Caki2 (cell line): Measurements from ENCODE around the gene HGS. TPM values are rescaled to one million over a fixed set of nuclear protein-coding genes. Genes with fewer than 3 reads are reported as not detected.
A peak's percentile ranks its signal among the peaks of the same experiment; 100 is the strongest.

ENCODE experiments used
- DNase-seq: peaks from one replicate; pipeline ENCODE4 v3.0.0-alpha.2; 2015; ENCODE audit warnings: low read depth
- in situ Hi-C: cut with HindIII; loops from 2 replicates; pipeline ENCODE4 v1.10.0; 2016; ENCODE audit warnings: low sequenced_read_pairs, low pct_unique_long_range_greater_than_20kb, mixed read lengths
- total RNA-seq: library from RNA; depleted of rRNA; stranded (reverse); fragments of >200 nt; shearing (Covaris generic); gene quantifications from 2 replicates; pipeline ENCODE4 v1.2.3, GENCODE V29; 2014; ENCODE audit warnings: low replicate concordance

HGS gene
- total RNA-seq, 1 experiment from 2014 or later = 87.1 TPM

DNA sequence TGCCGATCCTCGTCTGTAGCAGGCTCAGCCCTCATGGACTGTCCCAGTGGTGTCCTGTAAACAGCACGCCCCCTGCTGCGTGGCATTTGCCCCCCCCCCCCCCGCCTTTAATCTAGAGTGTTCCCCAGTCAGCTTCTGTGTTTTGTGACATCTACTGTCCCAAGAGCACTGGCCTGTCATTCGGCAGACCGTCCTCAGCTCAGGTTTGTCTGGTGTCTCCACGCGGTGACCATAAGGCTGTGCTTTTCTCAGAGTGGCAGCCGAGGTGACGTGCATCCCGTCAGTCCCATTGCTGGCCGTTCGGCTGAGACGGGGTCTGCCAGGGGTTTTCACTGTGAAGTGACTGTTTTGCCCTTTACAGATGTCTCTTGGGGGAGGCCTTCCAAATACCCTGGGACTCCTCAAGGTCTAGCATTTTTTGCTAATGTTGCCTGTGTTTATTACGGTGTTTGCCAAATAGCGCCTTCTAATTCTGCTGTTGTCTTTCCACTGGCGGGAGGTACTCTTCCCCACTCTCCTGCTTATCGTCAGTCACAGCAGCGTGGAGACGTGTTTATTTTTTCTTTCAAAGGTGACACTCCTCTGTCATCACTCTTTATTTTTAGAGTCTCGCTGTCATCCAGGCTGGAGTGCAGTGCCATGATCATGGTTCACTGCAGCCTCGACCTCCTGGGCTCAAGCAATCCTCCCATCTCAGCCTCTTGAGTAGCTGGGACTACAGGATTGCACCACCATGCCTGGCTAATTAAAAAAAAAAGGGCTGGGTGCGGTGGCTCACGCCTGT is 13.6 kb downstream of the HGS start:
- in situ Hi-C loops = no loop called here
- DNase-seq = no peak

DNA sequence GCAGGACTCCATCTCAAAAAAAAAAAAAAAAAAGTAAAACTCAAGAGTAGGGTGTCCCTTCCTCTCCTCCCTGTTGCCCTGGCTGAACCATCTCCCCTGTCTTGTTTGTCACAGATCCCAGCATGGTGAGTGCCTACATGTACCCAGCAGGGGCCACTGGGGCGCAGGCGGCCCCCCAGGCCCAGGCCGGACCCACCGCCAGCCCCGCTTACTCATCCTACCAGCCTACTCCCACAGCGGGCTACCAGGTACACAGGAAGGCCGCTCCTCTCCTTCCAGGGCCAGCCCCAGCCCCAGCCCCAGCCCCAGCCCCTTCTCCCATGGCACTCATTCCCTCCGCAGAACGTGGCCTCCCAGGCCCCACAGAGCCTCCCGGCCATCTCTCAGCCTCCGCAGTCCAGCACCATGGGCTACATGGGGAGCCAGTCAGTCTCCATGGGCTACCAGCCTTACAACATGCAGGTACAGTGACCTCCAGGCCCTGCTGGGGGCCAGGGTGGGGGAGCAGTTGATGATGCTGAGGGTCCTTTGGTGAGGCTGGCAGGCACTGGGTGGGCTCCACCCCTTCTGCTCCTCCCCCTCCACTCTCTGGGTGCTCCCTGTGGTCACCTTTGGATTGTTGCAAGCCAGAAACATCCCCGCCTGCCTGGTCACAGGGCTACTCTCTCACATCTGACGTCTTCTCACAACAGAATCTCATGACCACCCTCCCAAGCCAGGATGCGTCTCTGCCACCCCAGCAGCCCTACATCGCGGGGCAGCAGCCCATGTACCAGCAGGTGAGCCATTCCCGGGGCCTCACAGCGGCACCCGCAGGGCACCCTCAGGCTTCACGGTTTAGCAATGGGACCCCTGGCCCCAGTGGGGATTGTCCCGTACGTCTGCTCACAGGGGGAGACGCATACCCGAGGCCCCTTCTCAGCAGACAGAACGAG is 16.8 kb downstream of the HGS start:
- DNase-seq = no peak
- in situ Hi-C loops = no loop called here

DNA sequence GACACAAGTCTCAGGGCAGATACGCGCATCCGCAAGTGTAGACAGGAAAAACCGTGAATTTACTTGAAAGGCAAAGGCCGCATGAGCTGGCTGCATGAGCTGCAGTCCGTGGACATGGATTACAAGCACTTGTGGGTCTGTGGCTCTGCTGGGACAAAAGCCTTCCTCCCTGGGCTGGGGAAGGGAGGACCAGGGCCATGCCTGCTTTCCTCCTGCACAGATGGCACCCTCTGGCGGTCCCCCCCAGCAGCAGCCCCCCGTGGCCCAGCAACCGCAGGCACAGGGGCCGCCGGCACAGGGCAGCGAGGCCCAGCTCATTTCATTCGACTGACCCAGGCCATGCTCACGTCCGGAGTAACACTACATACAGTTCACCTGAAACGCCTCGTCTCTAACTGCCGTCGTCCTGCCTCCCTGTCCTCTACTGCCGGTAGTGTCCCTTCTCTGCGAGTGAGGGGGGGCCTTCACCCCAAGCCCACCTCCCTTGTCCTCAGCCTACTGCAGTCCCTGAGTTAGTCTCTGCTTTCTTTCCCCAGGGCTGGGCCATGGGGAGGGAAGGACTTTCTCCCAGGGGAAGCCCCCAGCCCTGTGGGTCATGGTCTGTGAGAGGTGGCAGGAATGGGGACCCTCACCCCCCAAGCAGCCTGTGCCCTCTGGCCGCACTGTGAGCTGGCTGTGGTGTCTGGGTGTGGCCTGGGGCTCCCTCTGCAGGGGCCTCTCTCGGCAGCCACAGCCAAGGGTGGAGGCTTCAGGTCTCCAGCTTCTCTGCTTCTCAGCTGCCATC is 17.7 kb downstream of the HGS start:
- in situ Hi-C loops = no loop called here
- peak; percentile 16 for DNase-seq

DNA sequence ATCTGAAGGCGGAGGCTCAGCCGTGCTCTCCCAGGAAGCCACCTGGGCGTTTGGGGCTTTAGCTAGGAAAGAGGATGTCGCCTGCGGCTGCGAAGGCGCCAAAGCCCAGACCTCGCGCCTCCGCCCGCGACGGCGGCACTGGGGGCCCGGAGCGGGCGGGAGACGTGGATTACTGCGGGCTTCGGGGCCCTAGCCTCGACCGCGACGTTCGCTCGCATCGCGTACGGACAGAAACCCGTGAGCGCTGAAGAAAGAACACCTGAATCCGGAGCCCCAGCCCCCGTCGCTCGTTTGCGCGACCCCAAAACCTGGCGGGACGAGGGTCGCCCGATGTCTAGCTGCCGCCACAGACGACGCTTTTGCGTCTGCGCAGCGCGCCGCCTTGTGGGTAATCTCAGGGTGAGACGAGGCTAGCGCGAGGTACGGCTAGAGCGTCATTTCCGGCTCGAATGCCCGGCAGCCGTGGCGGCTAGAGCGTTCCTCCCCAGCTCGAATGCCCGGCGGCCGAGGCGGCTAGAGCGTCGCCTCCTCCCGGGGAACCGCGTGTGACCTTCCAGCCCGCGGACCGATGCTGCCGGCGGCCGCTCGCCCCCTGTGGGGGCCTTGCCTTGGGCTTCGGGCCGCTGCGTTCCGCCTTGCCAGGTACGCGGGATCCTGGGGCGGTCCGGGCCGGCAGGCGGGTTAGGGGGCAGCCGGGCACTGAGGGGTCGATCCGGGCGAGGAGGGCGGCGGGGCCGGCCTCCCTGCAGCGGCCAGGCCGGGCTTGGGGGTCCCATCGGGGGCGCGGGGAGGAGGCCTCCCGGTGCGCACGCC is 19.3 kb downstream of the HGS start, which contains the start of gene MRPL12:
Gene MRPL12 (plus strand): TSS at position 434 of the 813 bp plus-strand sequence. CDS start 135 bp downstream, at position 569.
- DNase-seq = peak; percentile 80
- in situ Hi-C loops = no loop called here

DNA sequence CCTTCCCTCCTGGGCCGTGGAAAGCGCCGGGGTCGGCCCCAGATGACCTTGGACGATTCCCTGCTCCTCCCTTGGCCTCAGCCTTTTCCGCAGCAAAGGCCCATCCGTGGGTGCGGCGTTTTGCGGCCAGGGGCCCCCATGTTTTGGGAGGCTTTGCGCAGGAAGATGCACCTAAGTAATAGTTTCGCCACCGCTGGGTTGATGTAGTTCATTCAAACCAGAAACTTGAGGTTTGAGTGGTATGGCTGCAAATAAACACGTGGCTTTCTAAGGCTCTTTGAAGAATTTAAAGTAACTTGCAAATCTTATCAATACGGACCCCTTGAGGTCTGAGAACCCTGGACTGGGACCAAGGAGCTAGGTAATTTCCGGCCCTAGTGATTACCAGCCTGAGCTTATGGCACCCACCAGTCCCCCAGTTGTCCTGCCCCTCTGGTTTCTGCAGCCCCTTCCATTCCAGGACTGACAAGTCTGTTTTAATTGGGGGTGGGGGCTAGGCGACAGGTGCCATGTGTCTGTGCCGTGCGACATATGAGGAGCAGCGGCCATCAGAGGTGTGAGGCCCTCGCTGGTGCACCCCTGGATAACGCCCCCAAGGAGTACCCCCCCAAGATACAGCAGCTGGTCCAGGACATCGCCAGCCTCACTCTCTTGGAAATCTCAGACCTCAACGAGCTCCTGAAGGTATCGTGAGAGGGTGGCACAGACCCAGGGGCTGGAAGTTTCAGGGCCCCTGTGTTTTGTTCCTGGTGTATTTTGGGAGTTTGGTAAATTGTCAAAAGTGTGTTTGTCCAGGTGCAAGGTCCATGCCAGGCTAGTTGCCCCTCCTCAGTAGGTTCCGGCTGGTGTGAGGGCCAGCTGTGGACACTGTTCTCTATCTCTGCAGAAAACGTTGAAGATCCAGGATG is 20.2 kb downstream of the HGS start:
- DNase-seq = no peak
- in situ Hi-C loops = no loop called here

DNA sequence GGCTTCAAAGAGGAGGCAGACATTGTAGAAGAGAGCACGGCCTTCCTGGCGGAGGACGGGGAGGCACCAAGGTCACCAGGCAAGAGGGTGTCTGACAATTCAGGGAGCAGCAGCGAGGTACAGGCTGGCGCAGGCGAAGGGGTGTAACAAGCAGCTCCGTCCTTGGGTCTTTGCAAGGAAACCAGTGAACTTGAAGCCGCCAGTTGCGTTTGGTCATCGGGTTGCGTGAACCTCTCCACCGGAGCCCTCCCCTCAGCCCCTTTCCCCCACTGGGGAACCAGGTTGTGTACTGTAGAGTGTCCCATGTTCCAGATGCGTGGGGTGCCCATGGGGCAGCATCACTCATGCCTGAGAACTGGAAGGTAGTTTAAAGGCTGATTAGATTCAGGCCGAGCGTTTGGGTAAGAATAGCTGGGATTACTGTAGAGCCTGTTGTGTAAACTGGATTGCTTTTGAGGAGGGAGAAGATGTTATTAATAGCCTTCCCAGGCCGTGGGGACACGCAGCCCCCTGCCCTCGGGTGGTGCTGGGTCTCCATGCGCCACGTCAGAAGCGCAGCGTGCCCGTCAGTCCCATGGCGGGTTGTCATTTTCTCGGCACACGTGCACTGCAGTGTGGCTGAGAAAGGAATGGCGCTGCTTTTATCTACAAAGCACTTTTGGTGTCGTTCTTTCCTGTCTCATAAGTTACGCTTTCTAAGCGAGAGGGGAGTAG is 21.9 kb downstream of the HGS start:
- no peak for DNase-seq
- in situ Hi-C loops = no loop called here

DNA sequence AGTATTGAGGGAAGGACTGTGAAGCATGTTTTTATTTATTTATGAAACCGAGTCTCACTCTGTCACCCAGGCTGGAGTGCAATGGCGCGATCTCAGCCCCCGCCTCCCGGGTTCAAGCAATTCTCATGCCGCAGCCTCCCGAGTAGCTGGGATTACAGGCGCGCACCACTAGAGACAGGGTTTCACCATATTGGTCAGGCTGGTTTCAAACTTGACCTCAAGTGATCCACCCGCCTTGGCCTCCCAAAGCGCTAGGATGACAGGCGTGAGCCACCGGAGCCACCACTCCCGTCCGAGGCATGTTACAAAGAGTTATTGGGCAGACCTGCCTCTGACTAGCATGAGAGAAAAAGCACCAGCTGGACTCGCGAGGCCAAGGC is 22.4 kb downstream of the HGS start:
- in situ Hi-C loops = no loop called here
- DNase-seq = no peak

DNA sequence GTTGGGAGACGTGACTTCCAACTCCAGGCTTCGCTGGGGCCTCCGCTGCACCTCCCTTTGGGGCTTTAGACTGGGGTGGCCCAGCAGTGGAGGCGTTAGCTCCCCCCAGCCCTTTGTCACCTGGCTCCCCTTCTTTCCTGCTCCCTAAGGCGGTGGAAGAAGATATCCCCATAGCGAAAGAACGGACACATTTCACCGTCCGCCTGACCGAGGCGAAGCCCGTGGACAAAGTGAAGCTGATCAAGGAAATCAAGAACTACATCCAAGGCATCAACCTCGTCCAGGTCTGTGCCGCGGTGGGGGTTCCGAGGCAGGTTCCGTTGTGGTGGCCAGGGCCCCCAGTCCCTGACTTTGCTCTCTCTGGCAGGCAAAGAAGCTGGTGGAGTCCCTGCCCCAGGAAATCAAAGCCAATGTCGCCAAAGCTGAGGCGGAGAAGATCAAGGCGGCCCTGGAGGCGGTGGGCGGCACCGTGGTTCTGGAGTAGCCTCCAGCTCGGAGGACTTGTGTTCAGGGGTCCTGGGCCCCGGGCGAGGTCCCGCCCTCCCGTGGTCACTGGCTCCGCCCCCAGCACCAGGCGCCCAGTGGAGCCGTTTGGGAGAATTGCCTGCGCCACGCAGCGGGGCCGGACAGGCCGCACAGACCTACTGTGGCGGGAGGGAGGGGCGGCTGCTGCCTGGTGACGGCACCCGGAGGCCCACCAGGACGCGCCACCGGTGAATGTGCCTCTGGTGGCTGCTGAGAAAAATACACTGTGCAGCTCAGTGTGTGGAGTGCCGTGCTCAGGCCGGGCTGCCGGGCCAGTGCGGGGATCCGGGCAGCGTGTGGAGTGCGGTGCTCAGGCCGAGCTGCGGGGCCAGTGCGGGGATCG is 23.2 kb downstream of the HGS start:
- in situ Hi-C loops = no loop called here
- DNase-seq = no peak

DNA sequence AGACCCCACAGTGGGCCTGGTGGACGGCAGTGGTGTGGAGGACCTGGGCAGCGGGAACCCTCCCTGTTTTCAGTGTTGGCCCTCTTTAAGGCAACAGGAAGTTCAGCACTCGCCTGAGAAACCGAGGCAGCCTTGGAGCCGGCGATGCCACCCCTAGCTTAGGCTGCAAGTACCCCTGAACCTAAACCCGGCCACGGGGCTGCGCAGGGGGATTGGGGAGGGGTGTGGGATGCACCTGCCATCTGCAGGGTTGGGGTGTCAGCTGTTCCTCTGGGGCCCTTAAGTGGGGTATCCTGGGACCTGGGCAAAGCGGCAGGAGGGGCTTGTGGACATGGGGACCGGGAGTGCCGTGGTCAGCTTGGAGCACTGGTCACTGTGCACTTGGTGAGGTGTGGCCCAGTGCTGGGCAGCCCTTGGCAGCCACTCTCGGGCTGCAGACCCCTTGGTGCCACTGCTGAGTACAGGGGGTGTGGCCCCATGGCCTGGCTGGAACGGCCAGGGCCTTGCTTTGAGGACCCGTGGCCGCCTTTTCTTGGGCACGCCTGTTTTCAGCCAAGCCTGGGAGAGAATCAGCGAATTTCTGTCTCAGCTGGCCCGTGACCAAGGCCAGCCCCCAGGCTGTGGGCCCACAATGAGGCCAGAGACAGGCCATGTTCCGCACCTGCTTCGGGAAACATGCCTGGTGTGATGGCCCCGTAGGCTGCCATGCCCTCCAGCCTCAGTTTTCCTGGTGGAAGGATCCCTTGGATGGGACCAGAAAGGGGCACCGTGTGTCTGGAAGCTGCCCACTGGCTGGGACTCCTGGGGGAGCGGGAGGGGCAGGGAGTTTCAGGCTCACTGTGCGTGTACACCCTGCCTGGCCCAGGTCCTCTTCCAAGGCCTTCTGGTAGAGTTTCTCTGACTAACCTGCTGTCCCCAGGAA is 24.2 kb downstream of the HGS start:
- DNase-seq = no peak
- in situ Hi-C loops = no loop called here

DNA sequence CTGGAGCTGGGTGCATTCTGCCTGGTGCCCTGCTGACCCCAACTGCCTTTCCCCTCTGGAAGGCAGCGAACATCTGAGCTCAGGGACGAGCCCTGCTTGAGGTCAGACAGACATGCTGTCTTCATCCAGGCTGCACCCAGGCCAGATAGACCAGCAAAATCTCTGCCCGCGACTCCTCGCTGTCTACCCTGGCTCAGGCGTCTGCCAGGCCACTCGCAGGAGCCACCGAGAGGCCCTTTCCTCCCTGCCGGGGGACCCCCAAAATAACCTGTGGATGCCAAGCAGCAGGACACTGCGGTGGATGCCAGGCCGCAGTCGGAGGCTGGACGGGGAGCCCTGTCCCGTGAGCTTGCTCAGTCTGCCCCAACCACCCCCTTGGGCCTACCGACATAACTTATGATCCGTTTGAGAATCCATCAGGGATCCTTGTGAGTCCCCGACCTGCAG is 25.0 kb downstream of the HGS start:
- DNase-seq = no peak
- in situ Hi-C loops = no loop called here

DNA sequence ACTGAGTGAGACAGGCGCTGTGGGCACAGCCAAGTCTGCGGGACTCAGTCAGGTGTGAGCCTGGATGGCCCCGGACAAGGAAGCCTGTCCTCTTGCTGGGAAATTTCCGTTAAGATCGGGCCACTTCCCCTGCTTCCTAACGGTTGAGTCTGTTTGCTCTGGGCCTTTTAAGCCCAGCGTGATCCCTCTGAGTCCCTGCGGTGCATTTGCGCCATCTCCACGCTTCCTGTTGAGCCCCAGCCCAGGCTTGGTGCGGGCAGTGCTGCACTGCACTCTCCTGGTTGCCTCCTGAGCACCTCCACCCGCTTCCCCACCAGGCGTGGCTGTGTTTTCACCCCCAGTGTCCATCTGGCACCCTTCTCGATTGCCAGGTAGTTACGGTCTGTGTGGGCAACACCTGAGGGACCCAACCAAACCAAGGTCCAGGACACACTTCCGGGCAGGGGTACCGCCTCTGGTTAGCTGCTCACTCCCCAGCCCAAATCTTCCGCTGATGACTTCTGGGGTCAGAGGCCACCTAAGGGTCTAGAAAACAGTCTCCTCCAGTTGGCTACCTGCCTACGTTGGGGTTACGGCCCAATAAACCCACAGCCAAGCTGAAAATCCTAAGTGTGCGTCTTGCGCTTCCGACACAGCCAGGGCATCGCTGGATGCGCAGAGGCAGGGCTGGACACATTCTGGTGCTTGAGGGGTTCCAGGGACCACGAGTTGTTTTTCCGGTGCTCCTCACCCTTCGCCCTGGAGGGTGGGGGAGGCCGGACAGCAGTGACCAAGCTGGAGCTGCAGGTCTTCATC is 26.9 kb downstream of the HGS start:
- DNase-seq = no peak
- in situ Hi-C loops = no loop called here

DNA sequence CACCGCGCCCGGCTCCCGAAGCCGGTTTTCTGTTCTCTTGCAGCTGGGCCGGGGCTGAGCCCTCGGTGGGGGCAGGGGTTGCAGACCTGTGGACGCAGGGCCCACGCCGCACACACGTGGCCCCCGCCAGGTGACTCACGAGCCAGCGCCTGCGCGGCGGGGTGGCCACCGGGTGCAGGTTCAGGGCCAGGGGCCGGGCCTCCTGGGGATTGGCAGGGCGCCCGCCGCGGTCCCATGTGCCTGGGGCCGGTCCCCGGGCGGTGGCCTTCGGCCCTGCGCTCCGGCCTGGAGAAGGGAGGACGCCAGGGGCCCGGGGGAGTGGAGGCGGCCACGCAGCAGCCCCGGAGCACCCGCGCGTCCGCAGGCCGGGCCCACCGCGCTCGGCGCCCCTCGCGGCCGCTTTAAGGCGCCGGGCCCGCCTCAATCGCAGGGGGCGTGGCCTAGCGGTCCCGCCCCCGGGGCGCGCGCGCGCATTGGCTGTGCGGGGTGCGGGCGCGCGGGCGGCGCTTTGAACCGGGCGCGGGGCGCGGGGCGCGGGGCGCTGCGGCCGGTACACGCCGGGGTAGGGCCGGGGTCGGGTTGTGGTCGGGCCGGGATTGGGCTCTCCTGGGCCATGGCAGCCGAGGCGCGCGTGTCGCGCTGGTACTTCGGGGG is 28.1 kb downstream of the HGS start, which contains the start of gene SLC25A10:
Gene SLC25A10 (plus strand): TSS at position 471 of the 654 bp plus-strand sequence. CDS start 143 bp downstream, at position 614.
- peak; percentile 89 for DNase-seq
- in situ Hi-C loops = no loop called here

DNA sequence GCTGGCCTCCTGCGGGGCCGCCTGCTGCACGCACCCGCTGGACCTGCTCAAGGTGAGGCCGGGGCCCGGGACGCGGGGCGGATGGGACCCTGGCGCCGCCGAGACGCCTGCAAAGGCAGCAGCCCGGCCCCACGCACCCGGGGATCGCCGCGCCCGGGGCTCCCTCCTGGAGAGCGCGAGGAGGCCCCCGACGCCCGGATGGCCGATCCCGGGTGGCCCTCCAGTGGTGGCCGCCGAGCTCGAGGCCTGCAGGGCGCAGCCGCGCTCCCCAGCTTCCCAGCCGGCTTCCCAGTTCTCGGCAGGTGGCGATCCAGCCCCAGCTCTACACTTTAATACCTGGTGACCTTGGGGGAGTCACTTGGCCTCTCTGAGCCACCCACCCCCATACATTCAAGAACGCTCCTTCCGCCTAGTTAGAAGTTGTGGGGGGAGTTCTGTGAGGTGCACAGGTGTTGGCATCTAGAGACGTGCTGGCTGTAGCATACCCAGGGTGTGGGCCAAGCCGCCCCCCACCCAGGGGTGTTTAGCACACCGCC is 28.7 kb downstream of the HGS start:
- peak; percentile 57 for DNase-seq
- in situ Hi-C loops = no loop called here
